Lower leg skin (tissue), 3 donors: Measurements from ENCODE around the gene PTGFRN.

Experiments
- CTCF ChIP-seq, 3 donors: fragments of 450-650 bp; IDR thresholded peaks; one replicate each; pipeline ENCODE4 v1.5.1; 2016; ENCODE audit warnings: antibody characterized with exemption in 3 of 3, mild to moderate bottlenecking in 3 of 3, moderate library complexity in 2 of 3
- POLR2A ChIP-seq, 2 donors: fragments of 450-650 bp; IDR thresholded peaks; one replicate each; pipeline ENCODE4 v1.6.1; 2016 to 2017; ENCODE audit warnings: antibody characterized with exemption in 2 of 2, mild to moderate bottlenecking in 1 of 2, moderate library complexity in 1 of 2

- TF ChIP-seq POLR2A (IDR thresholded peaks at IDR 0.05) (no peak), CTCF (IDR thresholded peaks at IDR 0.05) (no peak)
Measured at GRCh38 chr1:117009132-117009531, 99.4 kb downstream of the PTGFRN start.
